DOHH2 (cell line): ENCODE results near the gene ELAC1.

ENCODE experiments used
- CTCF ChIP-seq: fragments of 200-600 bp; sonication (generic); IDR thresholded peaks from one replicate; pipeline ENCODE4 v1.5.1; 2014; ENCODE audit warnings: antibody characterized with exemption, mild to moderate bottlenecking, low read depth, low read length; ENCODE audit not compliant: poor library complexity, severe bottlenecking
- EZH2phosphoT487 ChIP-seq: fragments of 200-600 bp; sonication (generic); IDR thresholded peaks from 2 replicates; pipeline ENCODE4 v1.6.1; 2017; ENCODE audit warnings: borderline replicate concordance, mild to moderate bottlenecking, antibody characterized with exemption, low read length, moderate library complexity, mixed read lengths

DNA sequence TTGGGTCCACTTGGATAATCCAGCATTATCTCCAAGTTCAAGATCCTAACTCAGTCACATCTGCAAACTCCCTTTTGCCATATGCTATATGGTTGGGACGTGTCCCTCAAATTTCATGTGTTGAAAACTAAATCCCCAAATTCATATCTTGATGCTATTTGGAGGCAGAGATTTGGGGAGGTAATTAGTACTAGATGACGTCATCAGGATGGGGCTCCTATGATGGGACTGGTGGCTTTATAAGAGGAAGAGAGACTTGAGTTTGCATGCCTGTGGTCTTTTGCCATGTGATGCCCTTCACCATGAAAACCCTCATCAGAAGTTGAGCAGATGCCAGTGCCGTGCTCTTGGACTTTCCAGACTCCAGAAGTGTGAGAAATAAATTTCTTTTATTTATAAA lies 45.4 kb downstream of the ELAC1 start:
- TF ChIP-seq CTCF = no peak
- no peak for TF ChIP-seq EZH2phosphoT487
